Testis (tissue), 2 donors: ENCODE results near the gene IFNL3.

ENCODE experiments used
- POLR2A ChIP-seq: fragments of 450-650 bp; IDR thresholded peaks from one replicate; pipeline ENCODE4 v1.6.1; 2017; ENCODE audit warnings: antibody characterized with exemption, mild to moderate bottlenecking, moderate library complexity
- TF ChIP-seq, protein P1 (sequence below), 3 experiments: fragments of 450-650 bp in 2 of 3; fragments of 200-600 bp in 1 of 3; sonication (generic) in 1 of 3; IDR thresholded peaks; one replicate each; pipeline ENCODE4 v1.5.1; 2016 to 2019; ENCODE audit warnings: antibody characterized with exemption in 3 of 3, mild to moderate bottlenecking in 2 of 3, moderate library complexity in 1 of 3

DNA sequence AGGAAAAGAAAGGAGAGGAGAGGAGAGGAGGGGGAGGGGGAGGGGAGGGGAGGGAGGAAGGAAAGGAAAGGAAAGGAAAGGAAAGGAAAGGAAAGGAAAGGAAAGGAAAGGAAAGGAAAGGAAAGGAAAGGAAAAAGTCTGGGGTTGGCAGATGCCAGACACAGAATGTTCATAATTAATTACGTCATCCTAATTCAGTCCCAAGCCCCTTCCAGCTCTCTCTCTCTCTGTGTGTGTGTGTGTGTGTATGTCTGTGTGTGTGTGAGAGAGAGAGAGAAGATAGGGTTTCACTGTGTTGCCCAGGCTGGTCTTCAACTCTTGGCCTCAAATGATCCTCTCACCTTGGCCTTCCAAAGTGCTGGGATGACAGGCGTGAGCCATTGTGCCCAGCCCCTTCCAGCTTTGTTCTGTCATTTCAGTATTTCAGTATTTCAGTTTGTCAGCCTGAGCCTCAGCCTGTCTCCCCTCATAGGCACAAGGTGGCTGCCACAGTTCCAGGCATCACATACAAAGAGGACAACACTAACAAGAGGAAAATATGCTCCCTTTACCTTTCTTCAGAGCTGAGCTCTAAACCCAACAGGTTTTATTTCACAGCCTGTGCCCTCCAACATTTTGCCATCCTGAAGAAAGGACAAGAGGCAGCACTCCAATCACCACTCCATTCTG is 14.6 kb downstream of the IFNL3 start:
- no peak for TF ChIP-seq POLR2A
- TF ChIP-seq, protein P1, sequence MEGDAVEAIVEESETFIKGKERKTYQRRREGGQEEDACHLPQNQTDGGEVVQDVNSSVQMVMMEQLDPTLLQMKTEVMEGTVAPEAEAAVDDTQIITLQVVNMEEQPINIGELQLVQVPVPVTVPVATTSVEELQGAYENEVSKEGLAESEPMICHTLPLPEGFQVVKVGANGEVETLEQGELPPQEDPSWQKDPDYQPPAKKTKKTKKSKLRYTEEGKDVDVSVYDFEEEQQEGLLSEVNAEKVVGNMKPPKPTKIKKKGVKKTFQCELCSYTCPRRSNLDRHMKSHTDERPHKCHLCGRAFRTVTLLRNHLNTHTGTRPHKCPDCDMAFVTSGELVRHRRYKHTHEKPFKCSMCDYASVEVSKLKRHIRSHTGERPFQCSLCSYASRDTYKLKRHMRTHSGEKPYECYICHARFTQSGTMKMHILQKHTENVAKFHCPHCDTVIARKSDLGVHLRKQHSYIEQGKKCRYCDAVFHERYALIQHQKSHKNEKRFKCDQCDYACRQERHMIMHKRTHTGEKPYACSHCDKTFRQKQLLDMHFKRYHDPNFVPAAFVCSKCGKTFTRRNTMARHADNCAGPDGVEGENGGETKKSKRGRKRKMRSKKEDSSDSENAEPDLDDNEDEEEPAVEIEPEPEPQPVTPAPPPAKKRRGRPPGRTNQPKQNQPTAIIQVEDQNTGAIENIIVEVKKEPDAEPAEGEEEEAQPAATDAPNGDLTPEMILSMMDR (IDR thresholded peaks at IDR 0.05): no peak
